HUDEP-2 (cell line): ENCODE results near the gene B4GALT3.
A peak's percentile ranks its signal among the peaks of the same experiment; 100 is the strongest.

Experiments
- DNase-seq, 76 experiments: peaks; one replicate each; lab custom pipeline; 2025; ENCODE audit not compliant: unreplicated experiment in 76 of 76; lab: John Stamatoyannopoulos, UW

B4GALT3 gene

DNA sequence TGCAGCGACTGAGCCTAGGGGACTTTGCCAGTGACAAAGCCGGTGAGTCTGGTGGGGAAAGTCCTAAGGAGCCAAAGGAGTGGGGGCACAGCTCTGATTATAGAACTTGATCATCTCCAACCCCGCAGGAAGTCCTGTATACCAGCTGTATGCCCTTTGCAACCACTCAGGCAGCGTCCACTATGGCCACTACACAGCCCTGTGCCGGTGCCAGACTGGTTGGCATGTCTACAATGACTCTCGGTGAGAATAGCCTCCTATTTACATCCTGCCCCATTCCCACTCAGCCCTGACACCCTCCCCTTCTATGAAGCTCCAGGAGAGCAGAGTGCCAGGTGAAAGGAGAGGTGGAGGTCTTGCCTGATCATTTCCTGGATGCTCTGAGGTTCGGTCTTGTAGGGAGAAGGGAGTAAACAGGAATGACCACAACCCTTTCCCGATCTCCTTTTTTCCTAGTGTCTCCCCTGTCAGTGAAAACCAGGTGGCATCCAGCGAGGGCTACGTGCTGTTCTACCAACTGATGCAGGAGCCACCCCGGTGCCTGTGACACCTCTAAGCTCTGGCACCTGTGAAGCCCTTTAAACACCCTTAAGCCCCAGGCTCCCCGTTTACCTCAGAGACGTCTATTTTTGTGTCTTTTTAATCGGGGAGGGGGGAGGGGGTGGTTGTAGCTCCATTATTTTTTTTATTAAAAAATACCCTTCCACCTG, 12.3 kb downstream of the B4GALT3 start:
- DNase-seq: no peak

DNA sequence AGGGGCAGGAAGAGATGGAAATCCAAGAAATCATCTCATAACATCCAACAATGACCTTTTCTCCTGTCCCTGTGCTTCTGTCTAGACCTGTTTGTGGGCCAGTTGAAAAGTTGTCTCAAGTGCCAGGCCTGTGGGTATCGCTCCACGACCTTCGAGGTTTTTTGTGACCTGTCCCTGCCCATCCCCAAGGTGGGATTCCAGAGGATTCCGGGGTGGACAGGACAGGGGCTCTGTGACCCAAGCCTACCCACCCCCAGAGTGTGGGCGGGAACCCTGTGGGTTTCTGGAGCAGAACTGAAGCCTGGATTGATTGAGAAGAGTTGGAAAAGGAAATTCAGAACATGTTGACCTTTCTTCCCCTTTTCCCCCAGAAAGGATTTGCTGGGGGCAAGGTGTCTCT, 13.5 kb downstream of the B4GALT3 start:
- DNase-seq: no peak

DNA sequence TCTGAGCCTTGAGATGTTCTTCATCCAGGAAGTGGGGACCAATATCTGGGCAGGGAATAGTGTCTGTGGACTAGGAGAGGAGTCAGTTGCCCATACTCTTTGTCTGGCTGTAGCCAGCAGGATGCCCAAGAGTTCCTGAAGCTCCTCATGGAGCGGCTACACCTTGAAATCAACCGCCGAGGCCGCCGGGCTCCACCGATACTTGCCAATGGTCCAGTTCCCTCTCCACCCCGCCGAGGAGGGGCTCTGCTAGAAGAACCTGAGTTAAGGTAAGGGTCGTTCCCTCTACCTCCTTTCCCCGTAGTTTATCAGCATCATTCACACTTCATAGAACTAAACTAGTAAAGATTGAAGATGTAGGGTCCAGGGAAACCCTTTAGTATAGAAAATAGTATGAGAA, 14.5 kb downstream of the B4GALT3 start:
- DNase-seq: no peak

DNA sequence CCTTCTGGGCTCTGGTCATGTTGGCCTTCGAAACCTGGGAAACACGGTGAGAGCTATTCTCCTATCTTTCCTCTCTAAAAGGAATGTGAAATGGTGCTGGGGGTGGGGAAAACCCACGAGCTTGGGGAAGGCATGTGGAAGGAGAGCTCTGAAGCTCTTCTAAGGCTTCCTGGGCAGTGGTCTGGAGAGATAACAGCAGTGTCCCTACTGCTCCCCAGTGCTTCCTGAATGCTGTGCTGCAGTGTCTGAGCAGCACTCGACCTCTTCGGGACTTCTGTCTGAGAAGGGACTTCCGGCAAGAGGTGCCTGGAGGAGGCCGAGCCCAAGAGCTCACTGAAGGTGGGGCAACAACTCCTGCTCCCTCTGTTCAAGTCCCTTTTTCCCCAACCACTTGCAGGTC, 15.3 kb downstream of the B4GALT3 start:
- no peak for DNase-seq

DNA sequence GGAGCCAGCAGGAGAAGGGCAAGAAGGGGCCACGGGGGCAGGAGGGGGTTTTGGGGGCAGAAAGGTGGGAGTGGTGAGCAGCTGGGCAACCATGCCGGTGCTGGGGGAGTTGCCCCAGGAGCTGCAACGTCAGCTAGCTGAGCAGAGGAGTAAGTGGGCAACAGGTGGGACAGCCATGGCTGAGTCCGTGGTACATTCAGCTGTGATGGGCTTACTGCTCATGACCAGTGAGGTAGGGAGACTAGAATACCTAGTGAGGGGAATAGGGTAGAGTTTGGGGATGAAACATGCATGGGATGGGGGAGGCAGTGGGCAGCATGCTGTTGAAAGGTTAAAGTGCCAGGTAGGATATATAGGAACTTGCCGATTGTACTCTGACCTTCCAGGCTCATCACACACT, 15.7 kb downstream of the B4GALT3 start:
- DNase-seq: no peak

DNA sequence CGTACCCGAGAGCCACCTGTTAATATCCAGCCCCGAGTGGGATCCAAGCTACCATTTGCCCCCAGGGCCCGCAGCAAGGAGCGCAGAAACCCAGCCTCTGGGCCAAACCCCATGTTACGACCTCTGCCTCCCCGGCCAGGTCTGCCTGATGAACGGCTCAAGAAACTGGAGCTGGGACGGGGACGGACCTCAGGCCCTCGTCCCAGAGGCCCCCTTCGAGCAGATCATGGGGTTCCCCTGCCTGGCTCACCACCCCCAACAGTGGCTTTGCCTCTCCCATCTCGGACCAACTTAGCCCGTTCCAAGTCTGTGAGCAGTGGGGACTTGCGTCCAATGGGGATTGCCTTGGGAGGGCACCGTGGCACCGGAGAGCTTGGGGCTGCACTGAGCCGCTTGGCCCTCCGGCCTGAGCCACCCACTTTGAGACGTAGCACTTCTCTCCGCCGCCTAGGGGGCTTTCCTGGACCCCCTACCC, 16.6 kb downstream of the B4GALT3 start:
- no peak for DNase-seq

DNA sequence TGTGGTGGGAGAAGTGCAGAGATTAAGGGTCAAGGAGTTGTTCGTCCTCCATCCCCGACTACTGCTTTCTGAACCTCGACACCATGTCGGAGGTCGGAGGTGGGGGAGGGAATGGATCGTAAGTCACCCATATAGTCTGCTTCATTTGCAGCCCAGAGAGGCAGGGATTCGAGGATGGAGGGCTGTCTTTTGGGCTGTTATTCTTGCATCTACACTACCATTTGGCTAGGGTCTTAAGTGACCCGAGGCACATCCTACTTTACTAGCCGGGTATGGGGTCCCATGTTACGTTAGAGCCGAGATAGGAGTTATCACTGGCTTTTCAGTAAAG, 17.4 kb downstream of the B4GALT3 start:
- DNase-seq: no peak

DNA sequence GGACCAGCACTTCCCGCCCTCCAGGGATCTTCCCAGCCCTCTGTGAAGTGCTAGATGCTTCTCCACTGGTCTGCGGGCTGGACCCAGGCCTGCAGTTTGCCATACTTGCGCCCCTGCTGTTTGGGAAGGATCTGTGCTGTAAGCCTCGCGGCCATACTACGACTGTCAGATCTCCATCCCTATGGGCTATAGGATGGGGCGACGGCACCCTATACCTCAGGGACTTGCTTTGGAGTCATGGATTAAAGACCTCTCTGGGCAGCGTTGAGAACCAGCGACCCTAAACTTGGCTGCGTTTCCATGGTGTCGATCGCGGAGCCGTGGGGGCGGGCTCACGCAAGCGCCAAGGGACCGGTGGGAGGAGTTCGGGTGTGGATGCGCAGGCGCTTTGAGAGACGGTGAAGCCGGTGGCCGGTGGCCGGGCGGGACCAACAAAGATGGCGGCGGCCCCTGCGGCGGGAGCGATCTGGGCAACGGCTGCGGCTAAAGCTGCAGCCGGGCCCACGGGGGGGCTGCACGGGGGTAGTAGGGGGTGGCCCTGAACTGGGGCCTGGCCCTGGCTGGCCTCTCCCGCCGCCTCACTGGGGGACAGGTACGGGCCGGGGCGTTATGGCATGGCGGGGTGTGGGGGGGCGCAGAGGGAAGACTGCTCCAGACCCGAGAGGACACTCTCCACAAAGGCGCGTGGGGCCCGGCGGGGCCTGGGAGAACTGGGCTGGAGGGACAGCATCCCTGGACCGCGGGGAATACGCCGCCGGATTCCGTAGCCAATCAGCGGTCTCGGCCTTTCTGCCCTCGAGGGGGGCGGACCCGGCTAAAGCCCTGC, 18.0 kb downstream of the B4GALT3 start, which contains the start of gene USP21:
Gene USP21 (plus strand): TSS at position 414 of the 826 bp plus-strand sequence. CDS start 1,141 bp downstream, outside the sequence.
- DNase-seq: peak in 75 of 76 experiments; percentile 17 to 90 (median 80)

DNA sequence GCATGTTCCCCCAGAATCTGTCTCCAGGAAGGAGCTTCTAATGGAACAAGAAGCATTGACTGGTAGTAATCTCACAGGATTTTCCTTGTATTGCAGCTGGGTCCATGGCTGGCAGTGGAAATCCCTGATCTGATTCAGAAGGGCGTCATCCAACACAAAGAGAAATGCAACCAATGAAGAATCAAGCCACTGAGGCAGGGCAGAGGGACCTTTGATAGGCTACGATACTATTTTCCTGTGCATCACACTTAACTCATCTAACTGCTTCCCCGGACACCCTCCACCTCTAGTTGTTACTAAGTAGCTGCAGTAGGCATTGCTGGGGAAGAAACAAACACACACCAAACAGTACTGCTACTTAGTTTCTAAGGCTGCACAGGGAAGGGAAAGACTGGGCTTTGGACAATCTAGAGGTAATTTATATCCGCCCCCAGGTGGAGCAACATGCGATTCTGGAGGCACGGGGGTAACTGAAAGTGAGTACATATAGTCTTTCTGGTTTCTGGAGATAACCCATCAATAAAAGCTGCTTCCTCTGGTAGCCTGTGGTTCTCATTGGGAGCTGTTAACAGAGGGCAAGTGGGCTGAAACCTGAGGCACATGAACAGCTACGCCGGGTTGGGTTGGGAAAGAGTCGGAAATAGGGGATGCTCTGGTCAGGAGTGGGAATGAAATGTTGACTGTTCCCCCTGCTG, 18.8 kb downstream of the B4GALT3 start:
- DNase-seq: peak in 9 of 76 experiments; percentile 11 to 40 (median 28)

DNA sequence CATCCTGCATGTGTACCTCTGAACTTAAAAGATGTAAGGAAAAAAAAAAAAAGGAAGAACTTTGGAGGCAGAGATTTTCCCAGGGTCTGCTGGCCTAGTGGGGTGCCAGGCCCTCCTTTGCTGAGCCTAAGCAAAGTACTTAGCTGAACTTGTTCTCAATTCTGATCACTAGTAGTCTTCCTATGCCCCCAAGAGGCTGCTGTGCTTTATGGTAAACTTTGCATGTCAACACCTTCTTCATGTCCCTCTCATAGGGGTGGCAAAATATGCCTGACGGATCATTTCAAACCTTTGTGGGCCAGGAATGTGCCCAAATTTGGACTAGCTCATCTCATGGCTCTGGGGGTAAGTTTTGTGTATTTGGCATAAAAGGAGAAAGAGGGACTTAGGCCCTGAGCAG, 19.4 kb downstream of the B4GALT3 start:
- DNase-seq: no peak

DNA sequence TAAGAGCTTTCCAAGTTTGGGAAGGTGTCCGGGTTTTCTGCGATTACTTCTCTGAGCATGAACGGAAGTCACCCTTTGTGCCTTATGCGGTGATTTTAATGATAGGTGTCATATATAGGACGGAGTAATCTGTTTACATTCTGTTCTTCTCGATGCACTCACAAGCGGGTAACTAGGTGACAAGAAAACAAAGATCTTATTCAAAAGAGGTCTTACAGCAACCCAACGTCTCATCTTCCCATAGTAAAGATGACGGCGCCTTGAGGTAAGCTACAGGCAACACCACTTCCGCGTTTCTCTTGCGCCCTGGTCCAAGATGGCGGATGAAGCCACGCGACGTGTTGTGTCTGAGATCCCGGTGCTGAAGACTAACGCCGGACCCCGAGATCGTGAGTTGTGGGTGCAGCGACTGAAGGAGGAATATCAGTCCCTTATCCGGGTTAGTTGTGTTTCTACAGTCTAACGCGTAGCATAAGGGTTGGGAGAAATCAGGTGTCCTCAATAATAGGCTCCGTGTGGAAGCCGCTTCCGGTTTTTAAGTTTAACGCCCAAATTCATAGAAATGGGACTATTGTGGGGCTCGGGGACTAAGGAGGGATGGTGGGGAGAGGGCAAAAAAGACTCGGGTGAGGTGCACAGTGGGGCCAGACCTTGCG, 23.5 kb downstream of the B4GALT3 start, which contains the start of gene UFC1:
Gene UFC1 (plus strand): TSS at position 297 of the 656 bp plus-strand sequence. CDS start 20 bp downstream, at position 317.
- peak in 74 of 76 experiments; percentile 13 to 82 (median 68) for DNase-seq

DNA sequence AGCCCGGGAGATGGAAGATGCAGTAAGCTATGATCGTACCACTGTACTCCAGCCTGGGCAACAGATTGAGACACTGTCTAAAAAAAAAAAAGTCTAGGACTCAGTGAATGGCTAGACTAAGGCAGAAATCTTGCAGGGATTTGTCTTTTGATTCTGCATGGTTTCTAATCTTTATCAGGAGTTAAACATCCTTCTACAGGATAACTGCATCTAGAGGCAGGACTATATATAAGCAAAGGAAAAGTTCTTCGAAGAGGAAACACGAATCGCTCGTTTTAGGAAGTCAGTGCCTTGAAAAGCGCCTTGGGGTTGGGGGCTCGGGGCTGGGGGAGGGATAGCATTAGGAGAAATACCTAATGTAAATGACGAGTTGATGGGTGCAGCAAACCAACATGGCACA, 24.1 kb downstream of the B4GALT3 start:
- no peak for DNase-seq

DNA sequence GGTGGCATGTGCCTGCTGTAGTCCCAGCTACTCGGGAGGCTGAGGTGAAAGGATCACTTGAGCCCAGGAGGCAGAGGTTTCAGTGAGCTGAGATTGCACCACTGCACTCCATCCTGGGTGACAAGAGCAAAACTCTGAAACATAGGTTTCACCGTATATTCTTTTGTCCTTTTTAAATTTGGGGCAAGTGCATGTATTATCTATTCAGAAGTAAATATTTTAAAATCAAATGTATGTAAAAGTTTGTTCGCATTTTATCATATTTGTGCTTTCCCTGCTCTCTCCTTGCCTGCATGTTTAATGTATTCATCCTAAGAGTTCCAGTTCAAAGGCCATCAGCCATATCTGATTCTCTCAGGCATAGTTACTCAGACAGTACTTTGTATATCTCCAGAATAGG, 31.5 kb downstream of the B4GALT3 start:
- no peak for DNase-seq

DNA sequence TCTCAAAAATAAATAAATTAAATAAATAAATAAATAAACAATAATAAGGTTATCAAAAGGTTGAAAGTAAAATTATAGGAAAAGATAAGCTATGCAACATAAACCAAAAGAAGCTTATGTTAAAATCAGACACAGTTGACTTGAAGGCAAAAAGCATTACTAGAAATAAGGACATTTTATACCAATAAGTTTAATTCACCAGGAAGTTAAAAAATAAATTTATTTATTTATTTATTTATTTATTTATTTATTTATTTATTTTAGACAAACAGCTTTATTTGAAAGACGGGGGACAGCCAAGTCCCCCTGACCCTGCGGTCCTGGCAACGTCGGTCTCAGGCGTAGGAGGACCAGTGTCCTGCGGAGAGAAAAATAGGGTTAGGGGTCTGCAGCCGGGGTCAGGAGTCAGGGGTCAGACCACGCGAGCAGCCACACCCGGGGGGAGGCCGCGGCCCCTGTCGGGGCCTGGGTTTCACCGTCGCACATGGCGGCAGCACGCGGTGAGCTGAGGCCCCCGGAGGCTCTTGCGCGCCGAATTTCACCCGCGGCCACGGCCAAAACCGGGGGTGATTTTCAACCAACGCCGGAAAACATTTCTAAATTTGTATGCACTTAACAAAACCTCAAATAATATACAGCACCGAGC, 36.4 kb downstream of the B4GALT3 start:
- DNase-seq: no peak

DNA sequence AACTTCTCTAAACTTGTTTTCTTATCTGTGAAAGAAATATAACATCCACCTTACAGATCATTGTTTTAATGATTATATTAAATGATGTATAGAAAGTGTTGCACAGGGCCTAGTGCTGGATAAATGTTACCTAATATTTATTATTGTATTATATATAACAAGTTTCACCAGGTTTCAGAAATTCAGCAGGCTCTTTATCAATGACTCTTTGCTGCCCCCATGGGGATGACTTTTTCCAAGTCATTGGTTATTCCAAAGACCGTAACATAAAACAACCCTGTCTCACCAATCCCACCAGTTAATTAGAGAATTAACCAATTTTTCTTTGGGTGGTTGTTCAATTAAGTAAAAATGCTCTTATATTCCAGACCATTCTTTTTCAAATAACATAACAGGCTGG, 37.5 kb downstream of the B4GALT3 start:
- DNase-seq: peak in 35 of 76 experiments; percentile 4 to 57 (median 27)

DNA sequence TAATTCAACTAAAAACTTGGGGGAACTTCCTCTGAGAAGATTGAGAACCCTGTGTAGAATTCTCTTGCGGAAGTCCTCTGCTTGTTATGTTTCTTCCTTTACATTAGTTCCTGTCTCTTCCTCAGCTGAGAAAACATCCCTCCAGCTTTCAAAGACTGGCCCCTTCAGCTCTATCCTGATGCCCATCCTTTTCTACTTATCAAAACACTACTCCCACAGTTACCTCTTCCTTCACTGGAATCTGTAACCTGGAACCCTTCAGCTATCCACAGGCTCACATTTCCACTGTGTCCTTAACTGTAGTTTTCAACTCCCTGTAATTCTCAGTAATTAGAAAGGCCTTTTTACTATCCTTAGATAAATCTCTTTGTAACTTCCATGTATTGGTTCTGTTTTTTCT, 38.9 kb downstream of the B4GALT3 start:
- no peak for DNase-seq

DNA sequence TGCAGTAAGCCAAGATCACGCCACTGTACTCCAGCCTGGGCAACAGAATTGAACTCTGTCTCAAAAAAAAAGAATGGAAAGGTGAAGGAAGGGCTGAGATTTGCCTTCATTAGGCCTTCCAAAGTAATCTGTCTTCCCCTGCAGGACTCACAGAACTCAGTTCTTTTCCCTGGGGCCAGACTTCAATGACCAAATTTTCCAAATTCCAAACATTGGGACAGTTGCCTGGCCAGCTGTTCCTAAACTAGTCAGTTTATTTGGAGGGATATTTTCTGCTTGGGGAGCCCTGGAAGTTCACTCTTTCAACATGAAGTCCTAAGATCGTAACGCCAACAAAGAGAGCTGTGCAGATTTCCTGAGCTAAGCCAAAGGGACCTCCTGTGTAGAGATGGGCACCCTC, 39.4 kb downstream of the B4GALT3 start:
- no peak for DNase-seq

DNA sequence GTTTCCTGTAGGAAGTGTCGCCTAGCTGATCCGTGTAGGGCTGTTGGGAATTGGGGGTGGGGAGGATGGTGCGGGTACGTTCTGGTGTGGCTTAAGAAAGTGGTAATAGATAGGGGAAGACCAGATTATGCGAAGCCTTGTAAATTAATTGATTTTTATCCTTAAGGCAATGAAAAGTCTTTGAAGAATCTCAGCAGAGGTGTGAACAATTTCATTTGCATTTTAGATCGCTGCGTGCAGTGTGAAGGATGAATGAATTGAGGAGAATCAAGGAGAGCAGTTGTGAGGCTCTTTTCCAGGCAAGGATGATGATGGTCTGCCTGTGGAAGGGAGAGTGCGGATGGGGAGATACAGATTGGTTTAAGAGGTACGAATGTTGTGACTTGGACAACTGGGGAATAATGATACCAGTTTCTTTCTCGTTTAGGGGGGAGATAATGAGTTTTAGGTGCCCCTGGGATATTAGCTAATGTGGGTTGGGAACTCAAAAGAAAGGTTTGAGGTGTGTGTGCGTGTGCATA, 44.0 kb downstream of the B4GALT3 start:
- peak in 2 of 76 experiments; percentile 33 to 40 for DNase-seq

DNA sequence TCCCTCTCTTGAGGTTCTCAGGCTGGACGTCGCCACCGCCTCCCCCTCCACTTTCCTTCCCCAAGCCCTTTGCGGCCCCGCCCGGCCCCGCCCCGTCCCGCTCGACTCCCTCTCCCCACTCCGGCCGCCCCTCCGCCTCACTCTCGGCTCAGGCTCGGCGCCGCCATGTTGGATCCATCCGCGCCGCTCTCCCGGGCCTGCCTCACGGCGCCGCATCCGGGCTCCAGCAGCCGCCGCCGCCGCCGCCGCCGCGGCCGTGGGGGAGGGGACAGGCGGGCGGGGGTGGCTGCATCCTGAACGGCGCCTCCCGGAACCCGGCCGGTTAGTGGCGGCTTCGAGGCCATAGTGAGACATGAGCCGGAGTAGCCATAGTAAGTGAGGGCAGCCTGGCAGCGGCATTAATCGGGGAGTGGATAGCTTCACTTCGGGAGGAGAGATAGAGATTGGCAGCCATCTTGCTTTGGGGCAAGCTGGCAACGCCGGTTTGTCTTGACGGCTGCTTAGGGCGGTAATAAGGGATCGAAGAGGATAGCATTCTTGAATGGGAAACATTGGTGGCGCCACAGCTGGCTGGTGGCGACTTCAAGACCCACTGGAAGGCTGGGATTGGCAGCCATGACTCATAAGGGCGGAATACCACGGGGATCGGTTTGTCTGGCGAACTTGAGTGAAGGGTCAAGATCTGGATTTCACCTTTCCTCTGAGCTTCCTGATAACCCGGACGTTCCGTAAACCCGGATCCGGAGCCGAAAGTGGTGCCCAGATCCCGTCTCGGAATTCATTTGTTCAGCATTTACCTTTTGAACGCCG, 44.7 kb downstream of the B4GALT3 start, which contains the start of gene DEDD:
Gene DEDD (minus strand): TSS at position 258 of the 810 bp plus-strand sequence. CDS start 8,205 bp downstream, outside the sequence.
- peak; percentile 23 to 97 (median 90) for DNase-seq
